Muscle of leg (tissue), 11 donors: ENCODE data around the gene ERICH3. TPM values are rescaled to one million over a fixed set of nuclear protein-coding genes. Genes with fewer than 3 reads are reported as not detected.

Experiments used
- DNase-seq: peaks from one replicate; pipeline ENCODE4 v3.0.0; 2013
- H3K27ac ChIP-seq: one replicate; pipeline ENCODE4 v1.5.1; 2013; ENCODE audit warnings: mild to moderate bottlenecking, low read length, control low read depth
- H3K27me3 ChIP-seq: one replicate; pipeline ENCODE4 v1.6.1; 2013; ENCODE audit warnings: low read length; ENCODE audit not compliant: control insufficient read depth, insufficient read depth
- H3K36me3 ChIP-seq: one replicate; pipeline ENCODE4 v1.6.1; 2013; ENCODE audit warnings: low read length; ENCODE audit not compliant: control insufficient read depth, insufficient read depth
- H3K4me1 ChIP-seq: one replicate; pipeline ENCODE4 v1.6.1; 2013; ENCODE audit warnings: low read length; ENCODE audit not compliant: control insufficient read depth, insufficient read depth
- H3K4me3 ChIP-seq: one replicate; pipeline ENCODE4 v1.5.1; 2013; ENCODE audit warnings: low read length, control low read depth
- H3K9me3 ChIP-seq: replicated peaks from 2 replicates; pipeline ENCODE4 v1.6.1; 2013; ENCODE audit warnings: low read depth, low read length; ENCODE audit not compliant: control insufficient read depth
- whole genome bisulfite sequencing: methylation state at CpG from one replicate; pipeline ENCODE4 v1.1.5; 2013; ENCODE audit warnings: missing lambda C conversion rate; ENCODE audit not compliant: insufficient coverage; 5-methylcytosine and 5-hydroxymethylcytosine counted together
- polyA plus RNA-seq, 8 donors: library from polyadenylated mRNA; unstranded; fragments of 120-200 nt; gene quantifications; one replicate each; pipeline versions ENCODE4 v1.2.1 to v1.2.3, GENCODE V29; 2013; ENCODE audit warnings: inconsistent platforms in 1 of 8, low replicate concordance in 1 of 8; ENCODE audit not compliant: insufficient read length in 8 of 8, insufficient read depth in 1 of 8
- total RNA-seq: library from RNA; stranded (reverse); fragments of 120-200 nt; gene quantifications from one replicate; pipeline ENCODE4 v1.2.4, GENCODE V29; 2013

The ERICH3 gene
- total and polyA plus RNA-seq, 9 donors = 0.03 to 0.27 (median 0.08) TPM

DNA sequence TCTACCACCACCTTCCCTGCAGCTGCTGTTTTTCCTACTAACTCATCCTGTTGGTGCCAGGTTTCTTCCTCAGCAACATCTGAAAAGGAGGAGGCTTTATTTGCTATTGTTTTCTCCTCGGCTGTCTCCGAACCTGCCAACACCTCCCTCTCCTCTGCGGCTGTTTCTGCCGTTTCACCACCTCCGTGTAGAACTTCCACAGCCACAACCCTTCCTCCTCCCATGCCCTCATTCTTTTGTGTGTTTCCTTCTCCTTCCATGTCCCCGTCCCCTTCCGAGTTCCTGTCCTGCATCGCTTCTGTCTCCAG, 102.1 kb downstream of the ERICH3 start:
- H3K4me3 ChIP-seq = no peak overlapping the region
- no peaks in the 10 kb centered on the region for H3K36me3 ChIP-seq
- no peak for DNase-seq
- peaks cover 3% of the 10 kb centered on the region for H3K4me1 ChIP-seq
- 45% methylated on average over 8 of the region's 8 CpGs for WGBS
- no peaks in the 10 kb centered on the region for H3K9me3 ChIP-seq
- H3K27ac ChIP-seq = no peak overlapping the region
- H3K27me3 ChIP-seq = no peaks in the 10 kb centered on the region

GRCh38 chr1:74570797-74571492, 102.6 kb downstream of the ERICH3 start:
- Histone ChIP-seq H3K27ac (no peak overlapping the region), H3K4me1 (peaks cover 3% of the 10 kb centered on the region), H3K4me3 (no peak overlapping the region), H3K9me3 (no peaks in the 10 kb centered on the region), H3K36me3 (no peaks in the 10 kb centered on the region), H3K27me3 (no peaks in the 10 kb centered on the region)
- DNase-seq = peak; percentile 13
- WGBS = 9% methylated on average over 12 of the region's 14 CpGs

DNA sequence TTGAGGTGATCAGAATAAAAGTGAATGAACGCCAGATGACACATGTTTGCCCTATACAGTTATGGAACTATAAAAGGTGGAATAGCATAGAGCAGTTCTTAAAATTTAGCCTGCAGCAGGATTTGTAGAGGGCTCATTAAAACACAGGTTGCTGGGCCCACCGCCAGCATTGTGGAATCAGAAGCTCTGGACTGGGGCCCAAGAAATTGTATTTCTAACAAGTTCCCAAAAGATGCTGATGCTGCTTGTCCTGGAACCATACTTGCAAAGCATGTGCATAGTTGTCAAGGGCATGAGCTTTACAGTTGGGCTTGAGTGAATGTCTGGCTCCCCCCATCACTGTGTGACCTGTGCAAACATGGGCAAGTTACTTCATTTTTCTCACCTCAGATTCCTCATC, 123.7 kb downstream of the ERICH3 start:
- H3K27ac ChIP-seq = no peak overlapping the region
- H3K36me3 ChIP-seq = no peaks in the 10 kb centered on the region
- H3K4me3 ChIP-seq = no peak overlapping the region
- DNase-seq = no peak
- WGBS = 74% methylated on average over 2 of the region's 2 CpGs
- no peaks in the 10 kb centered on the region for H3K9me3 ChIP-seq
- no peaks in the 10 kb centered on the region for H3K4me1 ChIP-seq
- H3K27me3 ChIP-seq = no peaks in the 10 kb centered on the region

- Histone ChIP-seq H3K4me3 (no peak overlapping the region), H3K4me1 (no peaks in the 10 kb centered on the region), H3K9me3 (no peaks in the 10 kb centered on the region), H3K36me3 (no peaks in the 10 kb centered on the region), H3K27me3 (no peaks in the 10 kb centered on the region), H3K27ac (no peak overlapping the region)
- DNase-seq = no peak
- 60% methylated on average over 1 of the region's 4 CpGs for WGBS
These were observed 124.4 kb downstream of the ERICH3 start for GRCh38 chr1:74548961-74549750.

DNA sequence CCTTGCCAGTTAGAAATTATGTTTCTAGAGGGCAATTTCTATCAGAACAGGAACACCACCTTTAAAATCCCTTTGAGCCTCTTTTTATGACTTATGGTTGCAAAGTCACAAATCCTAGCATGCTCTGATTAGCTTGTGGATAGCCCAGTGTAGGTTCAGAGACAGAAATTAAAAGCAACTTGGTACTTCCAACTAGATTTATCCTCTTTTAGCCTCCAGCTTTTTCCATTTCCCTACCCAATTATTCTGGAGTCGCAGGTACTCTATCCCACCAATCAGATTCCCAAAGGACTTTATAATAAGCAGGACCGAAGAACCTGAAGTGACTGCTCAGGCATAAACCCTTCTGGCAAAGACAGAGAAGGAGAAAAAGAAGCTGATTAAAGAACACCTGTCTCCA, 127.8 kb downstream of the ERICH3 start:
- Histone ChIP-seq H3K9me3 (no peaks in the 10 kb centered on the region), H3K36me3 (no peaks in the 10 kb centered on the region), H3K27me3 (no peaks in the 10 kb centered on the region), H3K27ac (no peak overlapping the region), H3K4me3 (no peak overlapping the region), H3K4me1 (no peaks in the 10 kb centered on the region)
- DNase-seq = no peak
- WGBS = no CpG with 5 or more reads among the region's 2 CpGs

DNA sequence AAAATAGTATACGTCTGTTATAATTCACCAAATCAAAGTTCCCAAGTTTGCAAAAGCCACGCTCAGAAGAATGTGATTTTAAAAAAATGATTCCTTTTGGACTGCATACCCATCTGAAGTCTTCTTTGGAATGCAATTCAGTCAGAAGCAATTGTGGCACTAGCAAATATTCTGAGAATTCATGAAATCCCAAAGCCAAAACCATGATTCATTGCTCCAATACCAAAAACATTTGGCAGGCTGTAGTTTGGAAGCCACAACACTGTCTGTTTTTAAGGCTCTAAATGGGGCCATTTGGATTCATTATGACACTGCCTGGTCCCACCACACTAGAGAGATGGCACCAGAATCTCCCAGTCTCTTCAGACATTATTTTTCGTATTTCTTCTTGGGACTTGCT, 139.4 kb downstream of the ERICH3 start:
- Histone ChIP-seq H3K36me3 (no peaks in the 10 kb centered on the region), H3K4me1 (no peaks in the 10 kb centered on the region), H3K27me3 (no peaks in the 10 kb centered on the region), H3K9me3 (no peaks in the 10 kb centered on the region), H3K4me3 (no peak overlapping the region), H3K27ac (no peak overlapping the region)
- peak; percentile 18 for DNase-seq
- no CpG with 5 or more reads among the region's 3 CpGs for WGBS

GRCh38 chr1:74531796-74532195, 141.8 kb downstream of the ERICH3 start:
- H3K4me3 ChIP-seq = no peak overlapping the region
- H3K36me3 ChIP-seq = no peaks in the 10 kb centered on the region
- no peak for DNase-seq
- no CpG with 5 or more reads among the region's 1 CpG for WGBS
- H3K27me3 ChIP-seq = no peaks in the 10 kb centered on the region
- H3K27ac ChIP-seq = no peak overlapping the region
- H3K9me3 ChIP-seq = no peaks in the 10 kb centered on the region
- no peaks in the 10 kb centered on the region for H3K4me1 ChIP-seq

DNA sequence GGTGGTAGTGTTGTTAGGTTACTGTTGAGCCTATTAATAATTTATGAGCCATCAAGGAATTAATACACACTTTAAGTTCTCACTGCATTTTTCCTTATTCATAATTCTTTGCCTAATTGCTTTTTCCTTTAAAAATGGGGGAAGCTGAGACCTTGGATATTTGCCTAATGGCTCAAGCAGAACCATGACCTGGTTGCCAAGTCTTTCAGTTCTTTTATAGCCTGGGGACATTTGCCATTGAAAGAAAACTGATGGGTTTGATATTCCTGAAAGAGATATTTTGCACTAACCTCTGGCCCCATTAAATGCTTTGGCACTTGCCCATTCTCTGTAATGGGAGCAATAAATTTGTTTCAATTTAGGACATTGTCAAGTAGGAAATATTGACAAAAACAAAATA, 142.7 kb downstream of the ERICH3 start:
- no peak overlapping the region for H3K27ac ChIP-seq
- DNase-seq = peak; percentile 43
- H3K27me3 ChIP-seq = no peaks in the 10 kb centered on the region
- H3K4me1 ChIP-seq = no peaks in the 10 kb centered on the region
- no peaks in the 10 kb centered on the region for H3K9me3 ChIP-seq
- no peak overlapping the region for H3K4me3 ChIP-seq
- no peaks in the 10 kb centered on the region for H3K36me3 ChIP-seq

DNA sequence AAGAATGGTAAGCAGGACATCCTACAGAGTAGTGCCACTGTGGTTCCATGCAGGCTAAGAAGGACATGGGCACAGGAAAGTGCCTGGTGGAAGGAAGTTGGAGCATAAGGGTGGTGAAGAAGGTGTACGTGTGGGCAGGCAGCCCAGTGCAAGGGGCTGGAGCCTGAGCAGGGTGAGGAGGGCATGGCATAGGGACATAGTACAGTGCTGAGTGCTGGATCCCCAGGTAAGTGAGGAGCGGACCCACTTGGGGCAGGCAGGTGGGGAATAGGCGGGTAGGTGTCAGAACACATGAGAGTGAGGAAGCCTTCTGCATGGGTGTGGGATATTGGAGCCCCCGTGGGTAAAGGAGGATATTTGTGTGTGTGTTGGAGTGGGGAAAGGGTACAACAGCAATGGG, 145.5 kb downstream of the ERICH3 start:
- H3K27me3 ChIP-seq = no peaks in the 10 kb centered on the region
- DNase-seq = no peak
- no peaks in the 10 kb centered on the region for H3K4me1 ChIP-seq
- no peak overlapping the region for H3K4me3 ChIP-seq
- WGBS = 83% methylated on average over 4 of the region's 4 CpGs
- no peaks in the 10 kb centered on the region for H3K36me3 ChIP-seq
- no peaks in the 10 kb centered on the region for H3K9me3 ChIP-seq
- no peak overlapping the region for H3K27ac ChIP-seq

DNA sequence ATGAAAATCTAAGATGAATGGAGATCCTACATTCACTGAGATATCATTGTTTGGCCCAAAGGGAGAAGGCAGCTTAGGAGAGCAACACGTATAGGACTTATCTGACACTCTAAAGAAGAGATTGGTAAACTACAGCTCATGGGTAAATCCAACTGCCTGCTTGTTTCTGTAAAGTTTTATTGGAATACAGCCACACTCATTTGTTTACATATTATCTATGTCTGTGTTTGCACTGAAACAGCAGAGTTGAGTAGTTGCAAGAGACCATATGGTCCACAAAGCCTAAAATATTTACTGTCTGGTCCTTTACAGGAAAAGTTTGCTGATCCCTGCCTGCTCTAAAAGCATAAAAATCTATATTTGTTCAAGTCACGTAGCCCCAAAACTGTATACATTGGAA, 146.9 kb downstream of the ERICH3 start:
- DNase-seq = no peak
- H3K27ac ChIP-seq = no peak overlapping the region
- no peaks in the 10 kb centered on the region for H3K9me3 ChIP-seq
- H3K4me1 ChIP-seq = no peaks in the 10 kb centered on the region
- H3K27me3 ChIP-seq = no peaks in the 10 kb centered on the region
- 40% methylated on average over 1 of the region's 2 CpGs for WGBS
- no peak overlapping the region for H3K4me3 ChIP-seq
- no peaks in the 10 kb centered on the region for H3K36me3 ChIP-seq
